Endodermal cell (in vitro differentiated cells): ENCODE data around the gene TEF. TPM values are rescaled to one million over a fixed set of nuclear protein-coding genes. Genes with fewer than 3 reads are reported as not detected.

Experiments used
- DNase-seq: peaks from one replicate; pipeline ENCODE4 v3.0.0-alpha.2; 2017
- H3K27ac ChIP-seq: 2 replicates; pipeline ENCODE4 v1.5.1; 2013; ENCODE audit warnings: mild to moderate bottlenecking, low read depth, low read length, moderate library complexity
- H3K27me3 ChIP-seq: 2 replicates; pipeline ENCODE4 v1.6.1; 2013; ENCODE audit warnings: mild to moderate bottlenecking, low read length, moderate library complexity; ENCODE audit not compliant: insufficient read depth, control insufficient read depth, poor library complexity, severe bottlenecking
- H3K36me3 ChIP-seq: 2 replicates; pipeline ENCODE4 v1.7.0; 2013; ENCODE audit warnings: mild to moderate bottlenecking, low read length, moderate library complexity; ENCODE audit not compliant: control insufficient read depth, insufficient read depth
- H3K4me1 ChIP-seq: one replicate; pipeline ENCODE4 v1.7.0; 2013; ENCODE audit warnings: low read length; ENCODE audit not compliant: control insufficient read depth, insufficient read depth
- H3K4me3 ChIP-seq: 2 replicates; pipeline ENCODE4 v1.5.1; 2013; ENCODE audit warnings: mild to moderate bottlenecking, low read length, moderate library complexity
- H3K9ac ChIP-seq: 2 replicates; pipeline ENCODE4 v1.6.1; 2013; ENCODE audit warnings: mild to moderate bottlenecking, low read length, moderate library complexity; ENCODE audit not compliant: poor library complexity, severe bottlenecking; ENCODE audit errors: extremely low read depth
- H3K9me3 ChIP-seq: 2 replicates; pipeline ENCODE4 v1.6.1; 2013; ENCODE audit warnings: mild to moderate bottlenecking, low read length, moderate library complexity; ENCODE audit not compliant: control insufficient read depth
- H3K27ac Mint-ChIP-seq: 2 replicates; pipeline ENCODE4 v1.8.0; 2020; ENCODE audit warnings: mixed read lengths
- H3K27me3 Mint-ChIP-seq: 2 replicates; pipeline ENCODE4 v1.8.0; 2021; ENCODE audit warnings: mild to moderate bottlenecking, mixed read lengths; ENCODE audit not compliant: insufficient read depth
- H3K36me3 Mint-ChIP-seq: 2 replicates; pipeline ENCODE4 v1.8.0; 2020; ENCODE audit warnings: low read depth, mixed read lengths
- H3K4me1 Mint-ChIP-seq: 2 replicates; pipeline ENCODE4 v1.8.0; 2020; ENCODE audit warnings: mixed read lengths
- H3K4me3 Mint-ChIP-seq: 2 replicates; pipeline ENCODE4 v1.8.0; 2020; ENCODE audit warnings: mild to moderate bottlenecking, moderate library complexity, mixed read lengths
- H3K9me3 Mint-ChIP-seq: 2 replicates; pipeline ENCODE4 v1.8.0; 2020; ENCODE audit warnings: mild to moderate bottlenecking, mixed read lengths
- CTCF ChIP-seq: fragments of 200-600 bp; sonication (generic); conservative IDR thresholded peaks from 2 replicates; pipeline ENCODE4 v1.5.0; 2021; ENCODE audit warnings: antibody characterized with exemption, mild to moderate bottlenecking
- WGBS, 2 experiments: methylation state at CpG; one replicate each; pipeline versions ENCODE4 v1.1.5 to v1.1.7; 2013; ENCODE audit warnings: missing lambda C conversion rate in 2 of 2, mixed read lengths in 1 of 2; ENCODE audit not compliant: insufficient coverage in 1 of 2, insufficient read length in 1 of 2; 5-methylcytosine and 5-hydroxymethylcytosine counted together
- total RNA-seq, 2 donors: library from RNA; stranded (reverse); fragmentation: NEBNext Ultra II Directional in 1 of 2; extraction: Animal tissue kit (Norgen Biotek cat#: 25700) in 1 of 2; gene quantifications; 2 replicates in 1 of 2; 3 replicates in 1 of 2; pipeline ENCODE4 v1.2.1, GENCODE V29; 2021

TEF gene
- total RNA-seq, 2 donors from 2014 or later = 4.7 to 7.9 TPM

GRCh38 chr22:41403532-41404318, 22.0 kb downstream of the TEF start:
- H3K27ac Mint-ChIP-seq = no peak overlapping the region
- no peaks in the 10 kb centered on the region for H3K4me1 ChIP-seq
- H3K9me3 Mint-ChIP-seq = no peaks in the 10 kb centered on the region
- H3K9me3 ChIP-seq = no peaks in the 10 kb centered on the region
- peaks cover 3% of the 10 kb centered on the region for H3K4me1 Mint-ChIP-seq
- H3K27ac ChIP-seq = no peak overlapping the region
- no peak overlapping the region for H3K4me3 ChIP-seq
- peak; percentile 94 for DNase-seq
- H3K9ac ChIP-seq = no peak overlapping the region
- H3K27me3 ChIP-seq = no peaks in the 10 kb centered on the region
- H3K36me3 Mint-ChIP-seq = no peaks in the 10 kb centered on the region
- 38 to 40% methylated on average over 13 to 18 of the region's 18 CpGs for WGBS, 2 experiments
- no peaks in the 10 kb centered on the region for H3K27me3 Mint-ChIP-seq
- H3K4me3 Mint-ChIP-seq = no peak overlapping the region
- no peaks in the 10 kb centered on the region for H3K36me3 ChIP-seq
- TF ChIP-seq CTCF = peak; percentile 97

- no peak overlapping the region for H3K27ac Mint-ChIP-seq
- no peak for TF ChIP-seq CTCF
- Histone ChIP-seq H3K4me1 (no peaks in the 10 kb centered on the region), H3K27ac (no peak overlapping the region), H3K4me3 (no peak overlapping the region), H3K36me3 (no peaks in the 10 kb centered on the region), H3K9me3 (no peaks in the 10 kb centered on the region), H3K27me3 (no peaks in the 10 kb centered on the region), H3K9ac (no peak overlapping the region)
- no peaks in the 10 kb centered on the region for H3K36me3 Mint-ChIP-seq
- 94 to 100% methylated on average over 2 to 8 of the region's 8 CpGs for WGBS, 2 experiments
- no peak for DNase-seq
- H3K9me3 Mint-ChIP-seq = no peaks in the 10 kb centered on the region
- H3K4me1 Mint-ChIP-seq = peaks cover 2% of the 10 kb centered on the region
- no peaks in the 10 kb centered on the region for H3K27me3 Mint-ChIP-seq
- H3K4me3 Mint-ChIP-seq = no peak overlapping the region
These were observed 23.8 kb downstream of the TEF start for GRCh38 chr22:41405588-41405987.

- Histone ChIP-seq H3K36me3 (no peaks in the 10 kb centered on the region), H3K27me3 (no peaks in the 10 kb centered on the region), H3K9me3 (no peaks in the 10 kb centered on the region), H3K4me1 (no peaks in the 10 kb centered on the region), H3K4me3 (no peak overlapping the region), H3K9ac (no peak overlapping the region), H3K27ac (no peak overlapping the region)
- Mint-ChIP-seq H3K9me3 (no peaks in the 10 kb centered on the region), H3K4me3 (no peak overlapping the region), H3K27ac (no peak overlapping the region), H3K36me3 (no peaks in the 10 kb centered on the region), H3K27me3 (no peaks in the 10 kb centered on the region), H3K4me1 (peaks cover 2% of the 10 kb centered on the region)
- no peak for DNase-seq
- no peak for TF ChIP-seq CTCF
These were observed 24.7 kb downstream of the TEF start for GRCh38 chr22:41406410-41406809.
